Tibial nerve (tissue), 4 donors: Measurements from ENCODE around the gene ANKRD1. TPM values are rescaled to one million over a fixed set of nuclear protein-coding genes. Genes with fewer than 3 reads are reported as not detected.

Experiments used
- DNase-seq, 2 donors: peaks; one replicate each; pipeline ENCODE4 v3.0.0-alpha.2; 2019; ENCODE audit warnings: low spot score in 2 of 2
- H3K27ac ChIP-seq, 4 donors: fragments of 200-600 bp; sonication (generic) in 3 of 4; one replicate each; pipeline ENCODE4 v1.5.1; 2017 to 2019; ENCODE audit warnings: mild to moderate bottlenecking in 1 of 4
- H3K27me3 ChIP-seq, 2 donors: fragments of 200-600 bp; sonication (generic) in 1 of 2; one replicate each; pipeline versions ENCODE4 v1.5.1 to v1.6.0; 2017 to 2019
- H3K36me3 ChIP-seq, 3 donors: fragments of 200-600 bp; sonication (generic); one replicate each; pipeline ENCODE4 v1.5.1; 2018 to 2019
- H3K4me1 ChIP-seq, 4 donors: fragments of 200-600 bp; sonication (generic) in 3 of 4; one replicate each; pipeline ENCODE4 v1.5.1; 2017 to 2019
- H3K4me3 ChIP-seq, 4 donors: fragments of 200-600 bp; sonication (generic) in 3 of 4; one replicate each; pipeline ENCODE4 v1.5.1; 2017 to 2019; ENCODE audit warnings: mild to moderate bottlenecking in 1 of 4, moderate library complexity in 1 of 4
- H3K9me3 ChIP-seq, 4 donors: fragments of 200-600 bp; sonication (generic) in 3 of 4; one replicate each; pipeline ENCODE4 v1.5.1; 2017 to 2019
- EP300 ChIP-seq, 2 donors: sonication (generic); formaldehyde crosslinking; IDR thresholded peaks; one replicate each; pipeline ENCODE4 v1.6.1; 2017; ENCODE audit warnings: antibody characterized with exemption in 2 of 2, mild to moderate bottlenecking in 1 of 2
- POLR2A ChIP-seq, 2 donors: fragments of 450-650 bp; IDR thresholded peaks; one replicate each; pipeline ENCODE4 v1.6.1; 2017; ENCODE audit warnings: antibody characterized with exemption in 2 of 2, mild to moderate bottlenecking in 2 of 2, moderate library complexity in 2 of 2
- WGBS, 2 donors: methylation state at CpG; one replicate each; pipeline ENCODE4 v1.1.5; 2018; 5-methylcytosine and 5-hydroxymethylcytosine counted together
- total RNA-seq, 4 donors: library from RNA; depleted of rRNA; stranded (reverse); fragments of >200 nt; gene quantifications; one replicate each; pipeline ENCODE4 v1.1.0, GENCODE V29; 2016
- TF ChIP-seq, protein P1 (sequence below), 5 experiments: fragments of 200-600 bp in 3 of 5; fragments of 450-650 bp in 2 of 5; sonication (generic) in 3 of 5; IDR thresholded peaks; one replicate each; pipeline ENCODE4 v1.5.1; 2016 to 2019; ENCODE audit warnings: antibody characterized with exemption in 5 of 5, mild to moderate bottlenecking in 3 of 5, moderate library complexity in 2 of 5

Gene ANKRD1
- total RNA-seq, 4 donors from 2014 or later = not detected

DNA sequence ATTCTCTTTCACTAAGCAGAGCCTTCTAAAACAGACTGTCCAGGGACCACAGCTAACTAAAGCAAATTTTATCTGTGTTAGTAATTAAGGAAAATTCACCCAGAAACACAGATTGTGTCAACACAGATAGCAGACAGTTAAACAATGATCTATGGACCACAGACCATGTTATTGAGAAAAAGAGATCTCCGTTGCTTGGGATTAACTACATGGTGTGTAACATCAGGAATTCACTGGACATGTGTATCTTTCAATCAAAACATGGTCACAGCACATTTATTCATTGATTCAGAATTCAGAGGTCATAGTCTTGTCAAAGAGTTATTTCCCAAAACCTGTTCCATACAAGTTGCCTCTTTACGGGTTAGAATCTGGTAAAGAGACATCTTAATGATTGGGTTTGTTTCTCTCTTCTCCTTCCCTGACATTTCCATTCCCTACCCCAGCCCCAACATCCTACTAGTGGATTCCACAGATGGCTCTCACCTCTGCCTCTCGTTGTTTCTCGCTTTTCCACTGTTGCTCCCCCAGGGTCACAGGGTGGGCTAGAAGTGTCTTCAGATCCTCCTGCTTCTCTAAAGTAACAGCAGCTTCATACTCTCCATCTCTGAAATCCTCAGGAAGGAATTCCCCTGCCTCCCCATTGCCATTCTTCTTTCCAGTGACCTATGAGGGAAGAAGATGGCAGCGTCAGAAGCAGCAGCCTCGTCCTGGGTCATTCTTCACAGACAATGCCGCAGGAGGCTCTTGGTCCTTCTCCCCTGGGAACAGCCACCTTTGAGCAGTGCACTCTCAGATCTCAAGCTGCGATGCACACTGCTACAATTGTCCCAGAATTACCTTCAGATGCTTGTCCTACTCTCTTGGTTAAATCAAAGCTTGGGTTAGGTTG, 958 bp downstream of the ANKRD1 start:
- no peaks in the 10 kb centered on the region for H3K27me3 ChIP-seq
- H3K9me3 ChIP-seq = no peaks in the 10 kb centered on the region
- no peaks in the 10 kb centered on the region for H3K4me1 ChIP-seq
- TF ChIP-seq EP300 (IDR thresholded peaks at IDR 0.05) = no peak
- TF ChIP-seq, protein P1, sequence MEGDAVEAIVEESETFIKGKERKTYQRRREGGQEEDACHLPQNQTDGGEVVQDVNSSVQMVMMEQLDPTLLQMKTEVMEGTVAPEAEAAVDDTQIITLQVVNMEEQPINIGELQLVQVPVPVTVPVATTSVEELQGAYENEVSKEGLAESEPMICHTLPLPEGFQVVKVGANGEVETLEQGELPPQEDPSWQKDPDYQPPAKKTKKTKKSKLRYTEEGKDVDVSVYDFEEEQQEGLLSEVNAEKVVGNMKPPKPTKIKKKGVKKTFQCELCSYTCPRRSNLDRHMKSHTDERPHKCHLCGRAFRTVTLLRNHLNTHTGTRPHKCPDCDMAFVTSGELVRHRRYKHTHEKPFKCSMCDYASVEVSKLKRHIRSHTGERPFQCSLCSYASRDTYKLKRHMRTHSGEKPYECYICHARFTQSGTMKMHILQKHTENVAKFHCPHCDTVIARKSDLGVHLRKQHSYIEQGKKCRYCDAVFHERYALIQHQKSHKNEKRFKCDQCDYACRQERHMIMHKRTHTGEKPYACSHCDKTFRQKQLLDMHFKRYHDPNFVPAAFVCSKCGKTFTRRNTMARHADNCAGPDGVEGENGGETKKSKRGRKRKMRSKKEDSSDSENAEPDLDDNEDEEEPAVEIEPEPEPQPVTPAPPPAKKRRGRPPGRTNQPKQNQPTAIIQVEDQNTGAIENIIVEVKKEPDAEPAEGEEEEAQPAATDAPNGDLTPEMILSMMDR (IDR thresholded peaks at IDR 0.05) = no peak
- TF ChIP-seq POLR2A (IDR thresholded peaks at IDR 0.05) = no peak
- DNase-seq = no peak
- H3K27ac ChIP-seq = no peak overlapping the region
- H3K4me3 ChIP-seq = no peak overlapping the region
- H3K36me3 ChIP-seq = no peaks in the 10 kb centered on the region
- WGBS, 2 donors = 71 to 76% methylated on average over 8 of the region's 8 CpGs

DNA sequence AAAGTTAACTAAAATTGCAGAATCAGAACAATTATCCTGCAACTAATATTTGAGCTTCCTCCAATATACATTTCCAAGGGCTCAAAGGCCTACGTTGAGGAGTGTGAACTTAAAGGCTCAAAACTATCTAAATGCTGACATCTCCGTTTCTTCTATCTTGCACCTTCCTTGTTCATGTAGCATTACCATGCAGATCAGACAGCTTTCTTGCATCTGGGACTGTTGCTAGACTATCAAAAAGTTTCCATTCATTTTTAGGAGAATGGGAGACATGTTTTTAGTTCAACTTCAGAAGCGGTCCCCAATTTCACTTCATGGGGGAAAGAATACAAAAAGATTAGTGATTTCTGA, 2.9 kb downstream of the ANKRD1 start:
- Histone ChIP-seq H3K4me1 (no peaks in the 10 kb centered on the region), H3K27ac (no peak overlapping the region), H3K27me3 (no peaks in the 10 kb centered on the region), H3K9me3 (no peaks in the 10 kb centered on the region), H3K4me3 (no peak overlapping the region), H3K36me3 (no peaks in the 10 kb centered on the region)
- DNase-seq = no peak
- no peak for TF ChIP-seq POLR2A (IDR thresholded peaks at IDR 0.05)
- no peak for TF ChIP-seq EP300 (IDR thresholded peaks at IDR 0.05)
- TF ChIP-seq, protein P1 (IDR thresholded peaks at IDR 0.05) = no peak
- 81 to 86% methylated on average over 3 of the region's 3 CpGs for WGBS, 2 donors

DNA sequence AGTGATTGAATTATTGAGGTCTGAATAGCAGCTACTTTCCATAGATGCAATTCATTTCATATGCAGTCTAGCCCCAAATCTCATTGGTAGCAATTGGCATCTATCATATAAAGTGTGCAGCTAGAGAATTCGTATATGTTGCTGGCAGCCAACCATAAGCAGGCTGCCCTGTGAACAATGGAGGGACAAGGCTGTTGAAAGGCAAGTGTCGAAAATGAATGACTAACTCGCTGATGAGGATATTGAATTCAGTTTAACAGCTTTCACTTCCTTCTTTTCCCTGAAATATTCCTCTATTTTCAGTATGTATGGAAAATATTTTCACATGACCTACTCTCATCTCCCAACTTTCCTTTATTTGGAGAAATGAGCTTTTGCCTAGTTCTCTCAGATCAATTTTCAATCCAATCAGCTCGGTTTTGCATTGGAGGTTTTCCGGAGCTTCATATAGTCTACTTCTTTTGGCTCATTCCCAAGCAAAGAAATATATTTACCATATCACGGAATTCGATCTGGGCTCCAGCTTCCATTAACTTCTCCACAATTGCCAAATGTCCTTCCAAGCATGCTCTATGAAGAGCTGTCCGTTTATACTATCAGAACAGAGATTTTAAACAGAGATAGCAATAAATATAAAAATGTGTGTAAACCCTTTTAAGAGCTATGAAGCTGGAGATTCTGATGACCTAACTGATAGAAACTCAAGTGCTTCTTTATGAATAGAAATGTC, 3.5 kb downstream of the ANKRD1 start:
- WGBS, 2 donors = 67 to 74% methylated on average over 8 of the region's 8 CpGs
- no peak for DNase-seq
- no peak overlapping the region for H3K4me3 ChIP-seq
- no peaks in the 10 kb centered on the region for H3K36me3 ChIP-seq
- no peaks in the 10 kb centered on the region for H3K9me3 ChIP-seq
- TF ChIP-seq POLR2A (IDR thresholded peaks at IDR 0.05) (no peak), EP300 (IDR thresholded peaks at IDR 0.05) (no peak)
- TF ChIP-seq, protein P1 (IDR thresholded peaks at IDR 0.05) = no peak
- H3K4me1 ChIP-seq = no peaks in the 10 kb centered on the region
- no peak overlapping the region for H3K27ac ChIP-seq
- H3K27me3 ChIP-seq = no peaks in the 10 kb centered on the region

DNA sequence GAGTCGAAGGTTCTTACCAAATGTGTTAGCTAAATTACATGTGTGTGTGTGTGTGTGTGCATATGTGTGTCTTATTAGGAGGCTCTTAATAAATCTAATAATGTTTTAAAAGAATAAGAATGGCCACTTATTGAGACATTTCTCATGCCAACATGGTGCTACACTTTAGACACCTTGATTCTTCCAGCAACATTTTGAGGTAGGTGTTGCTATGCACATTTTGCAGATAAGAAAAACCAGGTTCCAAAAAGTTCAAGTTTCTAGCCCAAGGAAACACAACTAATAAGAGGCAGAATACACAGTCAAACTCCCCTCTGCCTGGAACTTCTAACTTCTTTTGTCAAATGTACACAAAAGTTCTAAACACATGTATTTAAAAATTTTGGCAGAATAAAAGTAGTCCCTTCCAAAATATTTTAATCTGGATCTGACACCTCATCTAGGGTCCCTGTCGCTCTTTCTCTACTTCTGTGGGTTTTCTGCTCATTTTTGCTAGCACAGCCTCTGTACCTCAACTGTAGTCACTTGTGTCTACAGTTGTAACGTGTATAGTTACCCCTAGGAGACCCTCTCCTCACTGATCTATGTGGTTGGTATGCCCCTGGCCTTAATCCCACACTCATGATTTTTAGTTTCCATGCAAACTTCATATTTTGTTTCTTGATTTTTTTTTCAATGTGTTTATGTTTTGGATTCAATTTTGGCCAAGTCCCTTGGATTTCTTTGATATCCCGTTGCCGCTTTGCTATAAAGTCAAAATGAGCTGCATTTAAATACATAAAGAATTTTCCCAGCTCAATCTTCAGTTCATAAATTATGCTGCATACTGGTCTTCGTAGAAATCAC, 4.3 kb downstream of the ANKRD1 start:
- DNase-seq = no peak
- TF ChIP-seq, protein P1 (IDR thresholded peaks at IDR 0.05) = no peak
- TF ChIP-seq EP300 (IDR thresholded peaks at IDR 0.05) = no peak
- no peak for TF ChIP-seq POLR2A (IDR thresholded peaks at IDR 0.05)
- Histone ChIP-seq H3K4me3 (no peak overlapping the region), H3K36me3 (no peaks in the 10 kb centered on the region), H3K27me3 (no peaks in the 10 kb centered on the region), H3K9me3 (no peaks in the 10 kb centered on the region), H3K4me1 (peaks cover 0 to 4% (median 0%) of the 10 kb centered on the region in 4 donors), H3K27ac (no peak overlapping the region)
- 77 to 82% methylated on average over 6 of the region's 6 CpGs for WGBS, 2 donors
